HEK293 (cell line): Measurements from ENCODE around the gene SLC39A11.

Experiments
- KLF16 ChIP-seq: fragments of 450-650 bp; formaldehyde crosslinking; IDR thresholded peaks from 2 replicates; pipeline ENCODE4 v1.5.1; 2017; ENCODE audit warnings: missing biosample characterization, missing genetic modification characterization
- TF ChIP-seq, protein P1 (sequence below): fragments of 450-650 bp; formaldehyde crosslinking; IDR thresholded peaks from 2 replicates; pipeline ENCODE4 v1.5.1; 2016; ENCODE audit warnings: missing biosample characterization, missing genetic modification characterization
- TF ChIP-seq, protein P2 (sequence below): fragments of 450-650 bp; formaldehyde crosslinking; IDR thresholded peaks from 2 replicates; pipeline ENCODE4 v1.5.1; 2017; ENCODE audit warnings: missing biosample characterization, missing genetic modification characterization

DNA sequence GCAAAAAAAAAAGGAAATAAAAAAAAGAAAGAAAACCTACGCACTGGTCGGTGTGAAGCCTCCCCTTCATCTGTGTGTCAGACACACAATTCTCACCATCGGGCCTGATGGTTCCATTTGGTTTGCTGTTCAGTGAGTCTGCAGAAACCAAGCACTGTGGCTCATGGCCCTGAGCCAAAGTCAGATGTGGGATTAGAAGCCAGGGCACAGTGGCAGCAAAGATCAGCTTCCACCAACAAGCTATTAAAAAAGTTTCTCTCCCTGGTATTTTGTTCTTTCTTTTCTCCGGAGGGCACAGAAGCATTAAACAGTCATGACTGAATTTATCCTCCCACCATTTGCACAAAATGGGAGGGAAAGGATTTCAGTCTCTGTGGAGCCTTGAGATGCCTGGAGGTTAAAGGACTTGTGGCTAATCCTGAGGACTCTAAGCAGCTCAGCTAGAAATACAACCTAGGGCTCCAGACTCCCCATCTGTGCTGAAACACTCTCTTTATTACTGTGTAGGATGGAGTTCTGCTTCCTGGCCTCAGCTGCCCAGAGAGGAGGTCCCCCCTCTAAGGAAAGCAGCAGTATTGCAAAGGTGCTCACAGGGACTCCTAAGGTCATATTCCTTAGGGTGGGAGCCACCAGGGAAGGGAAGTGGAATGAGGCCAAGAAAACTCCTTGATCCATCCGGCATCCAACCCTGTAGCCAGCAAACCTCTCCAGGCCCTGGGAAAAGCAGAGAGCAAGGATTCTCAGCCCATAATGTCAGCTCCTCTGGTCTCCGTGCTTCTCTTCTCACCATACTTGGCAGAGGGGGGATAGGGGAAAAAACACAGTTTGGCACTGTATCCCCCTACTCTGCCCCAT lies 28.2 kb downstream of the SLC39A11 start:
- no peak for TF ChIP-seq KLF16 (tag by site-specific recombination)
- TF ChIP-seq, protein P1, sequence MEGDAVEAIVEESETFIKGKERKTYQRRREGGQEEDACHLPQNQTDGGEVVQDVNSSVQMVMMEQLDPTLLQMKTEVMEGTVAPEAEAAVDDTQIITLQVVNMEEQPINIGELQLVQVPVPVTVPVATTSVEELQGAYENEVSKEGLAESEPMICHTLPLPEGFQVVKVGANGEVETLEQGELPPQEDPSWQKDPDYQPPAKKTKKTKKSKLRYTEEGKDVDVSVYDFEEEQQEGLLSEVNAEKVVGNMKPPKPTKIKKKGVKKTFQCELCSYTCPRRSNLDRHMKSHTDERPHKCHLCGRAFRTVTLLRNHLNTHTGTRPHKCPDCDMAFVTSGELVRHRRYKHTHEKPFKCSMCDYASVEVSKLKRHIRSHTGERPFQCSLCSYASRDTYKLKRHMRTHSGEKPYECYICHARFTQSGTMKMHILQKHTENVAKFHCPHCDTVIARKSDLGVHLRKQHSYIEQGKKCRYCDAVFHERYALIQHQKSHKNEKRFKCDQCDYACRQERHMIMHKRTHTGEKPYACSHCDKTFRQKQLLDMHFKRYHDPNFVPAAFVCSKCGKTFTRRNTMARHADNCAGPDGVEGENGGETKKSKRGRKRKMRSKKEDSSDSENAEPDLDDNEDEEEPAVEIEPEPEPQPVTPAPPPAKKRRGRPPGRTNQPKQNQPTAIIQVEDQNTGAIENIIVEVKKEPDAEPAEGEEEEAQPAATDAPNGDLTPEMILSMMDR, result no peak
- TF ChIP-seq, protein P2, sequence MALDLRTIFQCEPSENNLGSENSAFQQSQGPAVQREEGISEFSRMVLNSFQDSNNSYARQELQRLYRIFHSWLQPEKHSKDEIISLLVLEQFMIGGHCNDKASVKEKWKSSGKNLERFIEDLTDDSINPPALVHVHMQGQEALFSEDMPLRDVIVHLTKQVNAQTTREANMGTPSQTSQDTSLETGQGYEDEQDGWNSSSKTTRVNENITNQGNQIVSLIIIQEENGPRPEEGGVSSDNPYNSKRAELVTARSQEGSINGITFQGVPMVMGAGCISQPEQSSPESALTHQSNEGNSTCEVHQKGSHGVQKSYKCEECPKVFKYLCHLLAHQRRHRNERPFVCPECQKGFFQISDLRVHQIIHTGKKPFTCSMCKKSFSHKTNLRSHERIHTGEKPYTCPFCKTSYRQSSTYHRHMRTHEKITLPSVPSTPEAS (tag by site-specific recombination), result no peak
